ENCODE measurements around the gene PIP4K2A.

The PIP4K2A gene

GRCh38 chr10:22583683-22584082, 130.7 kb downstream of the PIP4K2A start:
- no peak for DNase-seq

GRCh38 chr10:22581461-22581860, 132.9 kb downstream of the PIP4K2A start:
- no peak for DNase-seq

- DNase-seq: no peak
Observed at GRCh38 chr10:22580711-22581110, 133.7 kb downstream of the PIP4K2A start.

GRCh38 chr10:22579826-22580225, 134.6 kb downstream of the PIP4K2A start:
- DNase-seq: no peak

- no peak for DNase-seq
Observed at GRCh38 chr10:22573820-22574569, 140.4 kb downstream of the PIP4K2A start.

GRCh38 chr10:22570733-22571430, 143.5 kb downstream of the PIP4K2A start:
- DNase-seq: no peak

- no peak for DNase-seq
Observed at GRCh38 chr10:22570234-22570633, 144.1 kb downstream of the PIP4K2A start.

GRCh38 chr10:22568928-22569327, 145.4 kb downstream of the PIP4K2A start:
- no peak for DNase-seq

- DNase-seq: no peak
Observed at GRCh38 chr10:22564060-22564459, 150.3 kb downstream of the PIP4K2A start.

- no peak for DNase-seq
Observed at GRCh38 chr10:22561909-22562308, 152.5 kb downstream of the PIP4K2A start.

GRCh38 chr10:22560913-22561239, 153.5 kb downstream of the PIP4K2A start:
- DNase-seq: no peak

- DNase-seq: no peak
Observed at GRCh38 chr10:22560096-22560912, 154.1 kb downstream of the PIP4K2A start.

GRCh38 chr10:22557321-22557720, 157.1 kb downstream of the PIP4K2A start:
- no peak for DNase-seq

GRCh38 chr10:22556774-22557173, 157.6 kb downstream of the PIP4K2A start:
- no peak for DNase-seq

GRCh38 chr10:22554461-22555182, 159.8 kb downstream of the PIP4K2A start:
- DNase-seq: no peak

GRCh38 chr10:22553452-22553995, 160.9 kb downstream of the PIP4K2A start:
- DNase-seq: no peak

- DNase-seq: no peak
Observed at GRCh38 chr10:22552888-22553378, 161.4 kb downstream of the PIP4K2A start.

GRCh38 chr10:22551681-22552365, 162.6 kb downstream of the PIP4K2A start:
- DNase-seq: no peak

GRCh38 chr10:22550732-22551131, 163.6 kb downstream of the PIP4K2A start:
- peak; percentile 66 for DNase-seq

GRCh38 chr10:22548344-22548743, 166.0 kb downstream of the PIP4K2A start:
- DNase-seq: no peak

GRCh38 chr10:22545643-22546042, 168.7 kb downstream of the PIP4K2A start:
- no peak for DNase-seq

Data from OCI-M1 (cell line).